Colonic mucosa (tissue), 4 donors: ENCODE measurements around the gene DIP2C. TPM values are rescaled to one million over a fixed set of nuclear protein-coding genes. Genes with fewer than 3 reads are reported as not detected.

Source experiments
- DNase-seq: peaks from one replicate; pipeline ENCODE4 v3.0.0-alpha.2; 2020
- H3K27ac ChIP-seq: fragments of 200-600 bp; one replicate; pipeline ENCODE4 v1.8.0; 2021
- H3K27me3 ChIP-seq: fragments of 200-600 bp; one replicate; pipeline ENCODE4 v1.8.0; 2021
- H3K36me3 ChIP-seq: fragments of 200-600 bp; one replicate; pipeline ENCODE4 v1.8.0; 2021
- H3K4me1 ChIP-seq: fragments of 200-600 bp; one replicate; pipeline ENCODE4 v1.8.0; 2021; ENCODE audit warnings: mild to moderate bottlenecking
- H3K4me3 ChIP-seq: fragments of 200-600 bp; one replicate; pipeline ENCODE4 v1.8.0; 2021
- H3K9ac ChIP-seq, 2 donors: one replicate each; pipeline ENCODE4 v1.7.0; 2013; ENCODE audit warnings: control low read depth in 2 of 2, low read depth in 2 of 2, low read length in 2 of 2
- H3K9me3 ChIP-seq: fragments of 200-600 bp; one replicate; pipeline ENCODE4 v1.8.0; 2021
- intact Hi-C: fragments of 100-400 bp; cut with DNase I; formaldehyde crosslinking; loops from one replicate; pipeline ENCODE4 v1.14.1; 2022
- total RNA-seq, 2 donors: library from RNA; stranded (reverse); fragmentation: NEBNext Ultra II Directional in 1 of 2; extraction: Animal tissue kit (Norgen Biotek cat#: 25700) in 1 of 2; gene quantifications; one replicate each; pipeline ENCODE4 v1.2.1, GENCODE V29; 2021
- TF ChIP-seq, protein P1 (sequence below): fragments of 200-600 bp; IDR thresholded peaks from one replicate; pipeline ENCODE4 v1.8.0; 2022; ENCODE audit warnings: antibody characterized with exemption, mild to moderate bottlenecking
- donor health status: healthy.
- donor health status: DM: no; HTN: no; CAD: no.
- donor health status: DM: no; HTN: no; CAD: no.

DIP2C gene
- total RNA-seq, 2 donors from 2014 or later, result 7.6 to 11.2 TPM

DNA sequence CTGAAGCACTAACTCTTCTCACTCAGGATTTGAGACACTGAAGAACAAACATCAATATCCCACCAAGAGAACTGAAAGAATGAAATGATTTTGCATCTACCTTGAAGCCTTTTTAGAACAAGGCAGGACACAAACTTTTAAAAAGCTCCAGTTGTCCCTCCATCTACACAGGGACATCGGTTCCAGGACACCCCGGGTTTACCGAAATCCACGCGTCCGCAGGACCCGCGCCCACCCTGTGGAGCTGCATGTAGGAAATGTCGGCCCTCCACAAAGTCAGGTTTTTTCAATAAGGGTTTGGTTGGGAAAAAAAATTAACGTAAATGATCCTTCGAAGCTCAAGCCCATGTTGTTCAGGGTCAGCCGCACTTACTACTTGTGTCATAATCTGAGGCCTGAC, 94.0 kb downstream of the DIP2C start:
- Histone ChIP-seq H3K27ac (no peak overlapping the region), H3K4me3 (no peak overlapping the region), H3K27me3 (no peaks in the 10 kb centered on the region), H3K9ac (no peak overlapping the region), H3K36me3 (no peaks in the 10 kb centered on the region), H3K9me3 (no peaks in the 10 kb centered on the region), H3K4me1 (no peaks in the 10 kb centered on the region)
- intact Hi-C loops, result no loop called here
- TF ChIP-seq, protein P1, sequence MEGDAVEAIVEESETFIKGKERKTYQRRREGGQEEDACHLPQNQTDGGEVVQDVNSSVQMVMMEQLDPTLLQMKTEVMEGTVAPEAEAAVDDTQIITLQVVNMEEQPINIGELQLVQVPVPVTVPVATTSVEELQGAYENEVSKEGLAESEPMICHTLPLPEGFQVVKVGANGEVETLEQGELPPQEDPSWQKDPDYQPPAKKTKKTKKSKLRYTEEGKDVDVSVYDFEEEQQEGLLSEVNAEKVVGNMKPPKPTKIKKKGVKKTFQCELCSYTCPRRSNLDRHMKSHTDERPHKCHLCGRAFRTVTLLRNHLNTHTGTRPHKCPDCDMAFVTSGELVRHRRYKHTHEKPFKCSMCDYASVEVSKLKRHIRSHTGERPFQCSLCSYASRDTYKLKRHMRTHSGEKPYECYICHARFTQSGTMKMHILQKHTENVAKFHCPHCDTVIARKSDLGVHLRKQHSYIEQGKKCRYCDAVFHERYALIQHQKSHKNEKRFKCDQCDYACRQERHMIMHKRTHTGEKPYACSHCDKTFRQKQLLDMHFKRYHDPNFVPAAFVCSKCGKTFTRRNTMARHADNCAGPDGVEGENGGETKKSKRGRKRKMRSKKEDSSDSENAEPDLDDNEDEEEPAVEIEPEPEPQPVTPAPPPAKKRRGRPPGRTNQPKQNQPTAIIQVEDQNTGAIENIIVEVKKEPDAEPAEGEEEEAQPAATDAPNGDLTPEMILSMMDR, result no peak
- no peak for DNase-seq

DNA sequence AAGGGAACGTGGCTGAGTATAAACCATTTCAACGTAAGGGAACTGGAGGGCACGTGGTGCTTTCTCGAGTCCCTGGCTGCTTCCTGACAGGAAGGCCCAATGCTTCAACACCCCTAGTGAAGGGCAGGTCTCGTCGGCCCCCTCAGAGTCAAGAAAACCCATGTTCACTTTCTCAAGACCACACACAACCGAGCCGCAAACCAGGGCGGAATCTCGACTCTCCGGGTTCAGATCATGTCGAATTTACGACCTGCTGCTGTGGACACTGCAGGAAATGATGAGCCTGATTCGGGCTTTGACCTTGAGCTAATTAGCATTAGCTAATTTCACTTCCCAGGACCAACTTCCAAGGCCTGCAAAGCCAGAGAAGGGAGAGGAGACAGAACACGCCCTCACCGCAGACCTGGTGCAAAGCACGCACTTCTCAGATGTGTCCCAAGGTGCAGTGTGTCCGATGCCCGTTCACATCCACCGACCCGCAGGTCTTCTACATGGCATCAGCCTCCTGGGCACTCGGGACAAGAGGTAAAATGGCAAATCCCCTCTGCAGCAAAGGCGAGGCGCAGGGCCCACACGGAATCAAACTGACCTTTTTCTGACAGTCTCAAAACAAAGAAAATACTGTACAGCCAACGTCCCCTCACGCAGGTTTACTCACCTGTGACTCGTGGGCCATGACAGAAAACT, 94.7 kb downstream of the DIP2C start:
- Histone ChIP-seq H3K4me3 (no peak overlapping the region), H3K4me1 (no peaks in the 10 kb centered on the region), H3K27me3 (no peaks in the 10 kb centered on the region), H3K36me3 (no peaks in the 10 kb centered on the region), H3K9ac (no peak overlapping the region), H3K27ac (no peak overlapping the region), H3K9me3 (no peaks in the 10 kb centered on the region)
- TF ChIP-seq, protein P1, result no peak
- DNase-seq, result no peak
- intact Hi-C loops, result no loop called here

DNA sequence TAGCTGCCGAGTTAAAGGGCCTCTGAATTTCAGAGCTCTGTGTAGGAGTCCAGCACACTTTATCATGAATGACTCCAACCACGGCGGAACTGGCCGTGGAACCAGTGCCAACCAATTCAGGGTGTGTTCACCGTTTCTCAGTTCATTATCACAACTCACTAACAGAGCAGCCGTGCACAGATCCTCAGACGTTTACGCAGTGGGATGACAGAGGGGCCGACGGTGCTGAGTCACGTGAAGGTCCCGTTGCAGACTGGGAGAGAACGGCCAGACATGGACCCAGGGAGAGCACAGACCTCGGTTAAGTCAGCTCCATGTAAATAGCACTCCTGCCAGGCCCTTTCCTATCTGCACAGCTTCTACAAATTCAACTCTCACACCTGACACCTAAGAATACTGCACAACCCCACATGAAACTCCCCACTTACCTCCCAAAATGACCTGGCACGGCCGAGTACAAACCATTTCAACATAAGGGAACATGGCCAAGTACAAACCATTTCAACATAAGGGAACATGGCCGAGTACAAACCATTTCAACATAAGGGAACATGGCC, 95.5 kb downstream of the DIP2C start:
- no peak for DNase-seq
- no peak overlapping the region for H3K4me3 ChIP-seq
- no peak overlapping the region for H3K27ac ChIP-seq
- no peaks in the 10 kb centered on the region for H3K36me3 ChIP-seq
- no peak overlapping the region for H3K9ac ChIP-seq
- H3K4me1 ChIP-seq, result no peaks in the 10 kb centered on the region
- no peaks in the 10 kb centered on the region for H3K9me3 ChIP-seq
- TF ChIP-seq, protein P1, result no peak
- no peaks in the 10 kb centered on the region for H3K27me3 ChIP-seq
- intact Hi-C loops, result no loop called here

DNA sequence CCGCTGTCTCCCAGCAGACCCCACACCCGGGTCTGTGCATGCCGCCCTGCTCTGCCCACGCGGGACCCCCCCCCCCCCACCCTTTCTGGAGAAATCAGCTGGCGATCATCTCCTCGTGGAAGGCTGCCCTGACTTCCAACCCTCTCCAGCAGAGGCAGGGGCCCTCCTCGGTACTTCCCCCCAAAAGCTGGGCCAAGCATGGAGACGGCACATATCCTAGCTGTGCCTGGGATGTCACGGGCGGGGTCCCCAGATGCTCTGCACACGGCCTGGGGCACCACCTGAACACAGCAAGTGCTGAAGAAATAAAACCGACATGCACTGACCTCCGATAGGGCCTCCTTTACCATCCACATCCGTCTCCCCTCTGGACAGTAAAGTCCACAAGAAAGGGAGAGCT, 96.0 kb downstream of the DIP2C start:
- Histone ChIP-seq H3K4me3 (no peak overlapping the region), H3K27me3 (no peaks in the 10 kb centered on the region), H3K36me3 (no peaks in the 10 kb centered on the region), H3K4me1 (no peaks in the 10 kb centered on the region), H3K9ac (no peak overlapping the region), H3K9me3 (no peaks in the 10 kb centered on the region), H3K27ac (no peak overlapping the region)
- TF ChIP-seq, protein P1, result no peak
- intact Hi-C loops, result no loop called here
- DNase-seq, result no peak

DNA sequence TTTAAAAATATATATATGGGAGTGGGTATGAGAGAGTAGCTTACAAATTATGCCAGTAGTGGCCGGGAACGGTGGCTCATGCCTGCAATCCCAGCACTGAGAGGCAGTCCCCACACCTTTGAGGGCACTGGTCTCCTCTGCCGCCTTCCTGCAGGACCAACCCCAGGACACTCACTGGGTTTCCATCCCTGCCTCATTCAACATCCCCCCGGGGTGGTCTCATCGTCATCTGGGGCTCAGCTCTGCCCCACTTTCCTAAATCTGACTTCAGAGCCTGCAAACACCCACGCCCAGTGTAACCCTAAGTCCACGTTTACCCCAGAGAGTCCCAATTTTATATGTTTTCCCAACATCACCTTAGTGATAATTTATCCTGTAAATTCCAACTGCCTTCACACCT, 96.5 kb downstream of the DIP2C start:
- DNase-seq, result no peak

More for the DNA sequence above, 96.5 kb downstream of the DIP2C start:
- Histone ChIP-seq H3K4me1 (no peaks in the 10 kb centered on the region), H3K27ac (no peak overlapping the region), H3K36me3 (no peaks in the 10 kb centered on the region), H3K27me3 (no peaks in the 10 kb centered on the region), H3K9me3 (no peaks in the 10 kb centered on the region), H3K9ac (no peak overlapping the region), H3K4me3 (no peak overlapping the region)
- intact Hi-C loops, result no loop called here
- TF ChIP-seq, protein P1, result no peak
